SK-N-DZ (cell line): ENCODE measurements around the gene DEFB118. TPM values are rescaled to one million over a fixed set of nuclear protein-coding genes. Genes with fewer than 3 reads are reported as not detected.
"Not testable (repeated sequence)": the region's sequence is repeated elsewhere in the genome, so short reads cannot be mapped to it uniquely, and the experiment has no call there.

Source experiments
- DNase-seq: peaks from one replicate; pipeline ENCODE4 v3.0.0-alpha.2; 2015; ENCODE audit warnings: low spot score
- polyA plus RNA-seq, 2 experiments: library from polyadenylated mRNA; depleted of rRNA; stranded (reverse); fragments of >200 nt; gene quantifications; 2 replicates each; pipeline ENCODE4 v1.2.3, GENCODE V29; 2014
- small RNA-seq, 2 experiments: library from RNA; depleted of rRNA; stranded (forward); fragments of <200 nt; gene quantifications; one replicate each; pipeline ENCODE3, GENCODE V24; 2014

DEFB118 gene
- polyA plus RNA-seq (2014; cell fraction: cytosol; rRNA removed), result not detected in 2 replicates
- polyA plus RNA-seq (2014; cell fraction: nucleus; rRNA removed), result not detected in 2 replicates

- no peak for DNase-seq
These were observed at the start of gene DEFB118 for GRCh38 chr20:31368301-31368700. DEFB118 (plus strand) TSS chr20:31368601; CDS start chr20:31368651, 50 bp downstream.

DNA sequence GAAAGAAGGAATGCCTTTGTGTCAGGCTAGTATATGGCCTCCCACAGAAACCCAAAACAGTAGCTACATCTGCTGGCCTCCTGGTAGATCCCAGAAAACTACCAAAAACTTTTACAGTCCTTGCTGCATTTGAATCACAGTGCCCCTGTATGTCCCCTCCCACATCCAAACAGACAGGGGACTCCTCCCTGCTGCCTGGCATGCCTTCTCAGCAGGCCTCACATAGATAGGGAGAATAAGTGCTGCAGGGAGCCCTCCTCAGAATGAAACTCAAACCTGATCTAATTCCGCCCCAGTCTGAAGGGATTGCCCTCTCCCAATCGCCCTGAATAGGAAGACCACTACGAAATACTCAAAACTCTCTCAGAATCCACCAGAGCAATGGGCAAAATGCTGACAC is 45.9 kb upstream of the DEFB118 start:
- no peak for DNase-seq

GRCh38 chr20:31330893-31331292 is 37.5 kb upstream of the DEFB118 start:
- DNase-seq, result no peak

DNA sequence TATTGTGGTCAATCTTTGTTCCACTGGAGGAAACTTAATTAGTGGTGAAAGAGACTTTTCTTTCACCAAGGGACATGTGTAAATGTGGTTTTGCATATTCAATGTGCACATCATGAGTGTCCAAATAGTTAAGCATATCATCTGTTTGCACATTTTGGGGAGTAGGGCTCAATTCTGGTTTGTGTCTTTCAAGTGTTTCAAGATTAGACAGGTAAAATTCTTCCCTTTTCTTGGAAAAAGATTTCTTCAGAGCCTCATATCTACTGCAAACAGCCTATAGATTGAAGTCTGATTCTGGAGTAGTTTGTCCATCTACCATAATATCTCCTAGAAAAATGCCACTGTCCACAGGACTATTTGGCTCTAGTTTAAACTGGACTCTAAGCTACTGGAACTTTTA is 26.9 kb upstream of the DEFB118 start:
- no peak for DNase-seq

GRCh38 chr20:31355981-31356380 is 12.4 kb upstream of the DEFB118 start:
- DNase-seq, result no peak

DNA sequence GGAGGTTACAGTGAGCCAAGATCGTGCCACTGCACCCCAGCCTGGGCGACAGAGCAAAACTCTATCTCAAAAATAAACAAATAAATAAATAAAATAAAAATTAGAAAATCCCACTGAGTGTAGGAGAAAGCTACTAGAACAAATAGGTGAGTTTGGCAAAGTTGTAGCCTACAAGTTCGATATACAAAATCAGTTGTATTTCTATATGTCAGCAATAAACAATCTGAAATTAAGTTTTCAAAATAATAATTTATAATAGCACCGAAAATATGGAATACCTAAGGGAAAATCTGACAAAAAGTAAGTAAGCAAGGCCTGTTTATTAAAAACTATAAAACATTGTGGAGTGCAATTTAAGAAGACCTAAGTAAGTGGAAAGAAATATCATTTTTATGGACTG is 5.1 kb upstream of the DEFB118 start:
- DNase-seq, result no peak

DNA sequence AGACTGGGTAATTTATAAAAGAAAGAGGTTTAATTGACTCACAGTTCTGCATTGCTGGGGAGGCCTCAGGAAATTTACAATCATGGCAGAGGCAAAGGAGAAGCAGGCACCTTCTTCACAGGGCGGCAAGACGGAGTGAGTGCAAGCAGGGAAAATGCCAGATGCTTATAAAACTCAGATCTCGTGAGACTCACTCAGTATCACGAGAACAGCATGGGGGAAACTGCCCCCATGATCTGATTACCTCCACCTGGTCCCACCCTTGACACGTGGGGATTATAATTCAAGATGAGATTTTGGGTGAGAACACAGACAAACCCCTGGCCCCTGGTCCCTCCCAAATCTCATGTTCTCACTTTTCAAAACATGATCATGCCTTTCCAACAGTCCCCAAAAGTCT is 4.1 kb upstream of the DEFB118 start:
- DNase-seq, result not testable (repeated sequence)

DNA sequence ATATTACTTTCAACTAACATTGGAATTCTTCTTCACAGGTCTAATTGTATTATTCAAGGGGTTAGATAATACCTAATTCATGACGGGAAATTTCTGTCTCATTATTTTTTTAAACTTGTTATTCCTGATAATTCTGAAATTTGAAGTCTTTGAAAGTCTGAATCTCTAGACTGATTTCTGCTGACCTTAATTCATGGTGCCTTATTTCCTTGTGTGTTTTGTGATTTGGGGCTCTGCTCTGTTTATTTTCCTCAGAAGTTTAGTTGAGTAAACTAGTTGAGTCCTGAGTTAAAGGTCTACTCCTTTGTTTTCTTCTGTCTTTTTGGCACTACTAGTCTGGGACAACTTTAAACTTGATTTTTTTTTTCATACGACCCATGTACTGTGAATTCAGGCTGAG is 5.9 kb downstream of the DEFB118 start:
- no peak for DNase-seq

DNA sequence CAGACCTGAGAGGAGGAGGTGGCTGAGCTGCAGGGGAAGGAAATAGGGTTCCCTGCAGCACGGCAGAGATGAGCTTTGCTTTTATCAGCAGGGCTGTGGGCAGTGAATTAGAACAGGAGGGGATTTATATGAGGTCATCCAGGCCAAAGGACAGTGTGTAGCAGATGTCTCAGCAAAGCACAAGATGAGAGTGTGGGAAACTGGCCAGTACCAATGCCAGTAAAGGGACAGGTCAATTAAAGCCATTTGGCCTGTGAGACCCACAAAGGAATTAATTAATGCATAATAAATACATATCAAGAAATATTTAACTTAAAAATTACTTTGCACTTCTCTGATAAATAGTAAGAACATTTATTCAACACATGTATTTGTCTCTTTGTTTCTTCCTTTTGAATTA is 22.1 kb downstream of the DEFB118 start, which contains the start of gene DEFB119:
Gene DEFB119, minus strand, starts transcription at position 101 of the 400 bp plus-strand sequence. CDS start 107 bp downstream, outside the sequence.
- DNase-seq, result no peak

GRCh38 chr20:31392836-31393235 is 24.4 kb downstream of the DEFB118 start:
- DNase-seq, result no peak

- DNase-seq, result no peak
These were observed 26.5 kb downstream of the DEFB118 start for GRCh38 chr20:31394900-31395299.

- DNase-seq, result no peak
These were observed 35.5 kb downstream of the DEFB118 start for GRCh38 chr20:31403886-31404285.

GRCh38 chr20:31406115-31406514 is 37.7 kb downstream of the DEFB118 start, which contains the start of gene DEFB121:
DEFB121 (minus strand) TSS chr20:31406215; CDS start chr20:31406152, 63 bp downstream.
- DNase-seq, result no peak

DNA sequence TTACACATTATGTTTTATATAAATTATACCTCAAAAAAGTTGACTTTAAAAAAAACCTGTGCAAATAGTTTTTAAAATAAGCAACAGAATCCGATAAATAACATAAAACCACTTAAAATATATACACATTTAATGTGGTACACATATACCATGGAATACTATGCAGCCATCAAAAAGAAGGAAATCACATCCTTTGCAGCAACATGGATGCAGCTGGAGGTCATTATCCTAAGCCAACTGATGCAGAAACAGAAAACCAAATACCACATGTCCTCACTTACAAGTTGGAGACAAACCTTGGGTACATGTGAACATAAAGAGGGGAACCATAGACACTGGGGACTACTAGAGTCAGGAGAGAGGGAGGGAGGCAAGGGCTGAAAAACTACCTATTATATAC is 41.6 kb downstream of the DEFB118 start:
- no peak for DNase-seq

DNA sequence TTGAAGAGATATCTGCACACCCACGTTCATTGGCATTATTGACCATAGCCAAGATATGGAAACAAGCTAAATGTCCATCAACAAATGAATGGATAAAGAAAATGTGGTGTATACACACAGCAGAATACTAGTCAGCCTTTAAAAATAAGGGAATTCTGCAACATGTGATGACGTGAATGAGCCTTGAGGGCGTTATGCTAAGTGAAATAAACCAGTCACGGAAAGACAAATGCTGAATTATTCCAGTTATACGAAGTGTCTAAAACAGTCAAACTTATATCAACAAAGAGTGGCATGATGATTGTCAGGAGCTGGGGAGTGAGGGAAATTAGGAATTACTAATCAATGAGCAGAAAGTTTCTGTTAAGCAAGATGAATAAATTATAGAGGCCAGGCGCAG is 46.0 kb downstream of the DEFB118 start:
- no peak for DNase-seq

GRCh38 chr20:31415653-31416052 is 47.3 kb downstream of the DEFB118 start:
- DNase-seq, result no peak

DNA sequence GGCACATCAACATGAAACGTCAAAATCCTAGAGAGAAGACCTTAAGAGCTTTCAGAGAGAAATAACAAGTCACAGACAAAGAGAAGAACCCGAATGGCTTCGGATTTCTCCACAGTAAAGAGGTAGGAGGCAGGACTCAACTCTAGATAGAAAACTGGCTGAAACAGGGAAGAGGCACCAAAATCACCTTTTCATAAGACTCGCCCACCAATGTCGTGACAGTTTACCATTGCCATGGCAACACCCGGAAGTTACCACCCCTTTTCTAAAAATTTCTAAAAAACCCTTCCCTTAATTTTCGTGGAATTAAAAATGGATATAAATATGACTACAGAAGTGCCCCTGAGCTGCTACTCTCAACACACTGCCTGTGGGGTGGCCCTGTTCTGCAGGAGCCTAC is 49.9 kb downstream of the DEFB118 start:
- DNase-seq, result no peak

Small RNAs within 50 kb of the gene (small RNA-seq; reads per million reads assigned to genes)
- 0 reads per million in 2 experiments for gene DEFB117
- 0 reads per million in 2 experiments for gene RF00561
- gene RNA5SP480, result 0 reads per million in 2 experiments
